ENCODE measurements around the gene COL1A2. TPM values are rescaled to one million over a fixed set of nuclear protein-coding genes. Genes with fewer than 3 reads are reported as not detected.

Gene COL1A2
- total and polyA plus RNA-seq, 2 donors (not counting 1 experiment from before 2014, with no cell fraction given): 0.46 to 0.47 TPM

DNA sequence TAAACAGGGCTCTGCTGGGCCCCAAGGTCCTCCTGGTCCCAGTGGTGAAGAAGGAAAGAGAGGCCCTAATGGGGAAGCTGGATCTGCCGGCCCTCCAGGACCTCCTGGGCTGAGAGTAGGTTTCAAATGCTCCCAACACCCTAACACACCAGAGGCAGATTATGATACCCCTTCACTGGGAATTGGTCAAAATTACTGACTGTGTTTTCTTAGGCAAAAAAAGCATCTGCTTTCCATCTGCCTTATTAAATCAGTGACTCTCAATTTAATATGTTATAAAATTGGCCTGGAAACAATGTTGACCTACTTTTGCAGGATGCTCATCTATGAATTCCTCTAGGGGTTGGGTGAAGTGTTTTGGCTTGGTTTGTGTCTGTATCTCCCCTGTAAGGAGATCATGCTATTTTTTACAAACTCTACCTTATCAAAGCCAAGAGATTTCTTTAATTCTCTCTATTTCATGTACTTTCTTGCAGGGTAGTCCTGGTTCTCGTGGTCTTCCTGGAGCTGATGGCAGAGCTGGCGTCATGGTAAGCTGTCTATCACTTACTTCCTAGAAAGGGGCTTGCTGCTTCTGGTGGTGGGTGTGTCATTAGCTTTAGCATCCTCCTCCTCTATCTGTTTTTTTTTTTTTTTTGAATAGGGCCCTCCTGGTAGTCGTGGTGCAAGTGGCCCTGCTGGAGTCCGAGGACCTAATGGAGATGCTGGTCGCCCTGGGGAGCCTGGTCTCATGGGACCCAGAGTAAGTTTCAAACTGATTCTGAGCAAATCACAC is 15.9 kb downstream of the COL1A2 start:
- intact Hi-C loops (cut with micrococcal nuclease): no loop called here
- H3K4me1 Mint-ChIP-seq: peaks cover 5% of the 10 kb centered on the region
- peaks cover 4% of the 10 kb centered on the region for H3K27me3 Mint-ChIP-seq
- H3K36me3 ChIP-seq (replicated peaks in 1 of 2; ENCODE audit: control extremely low read depth in 1 of 2, control insufficient read depth in 1 of 2, extremely low read depth in 1 of 2, insufficient read depth in 2 of 2, low read length in 1 of 2): no peaks in the 10 kb centered on the region
- H3K4me3 Mint-ChIP-seq: no peak overlapping the region
- no peak overlapping the region for H3K4me2 ChIP-seq (replicated peaks; ENCODE audit: low read depth, low read length, poor library complexity, severe bottlenecking)
- H3K9me3 ChIP-seq (ENCODE audit: control extremely low read depth in 1 of 3, control insufficient read depth in 2 of 3, insufficient read depth in 1 of 3, low read length in 2 of 3): no peaks in the 10 kb centered on the region
- DNase-seq: peak; percentile 10
- no peak overlapping the region for H3K9ac ChIP-seq (ENCODE audit: low read length)
- no peak overlapping the region for H3K4me3 ChIP-seq (ENCODE audit: control extremely low read depth in 1 of 5, extremely low read depth in 1 of 5, insufficient read depth in 1 of 5, low read depth in 2 of 5, low read length in 4 of 5)
- 12% methylated on average over 3 of the region's 6 CpGs for WGBS (ENCODE audit: insufficient coverage)
- H3K9me3 Mint-ChIP-seq (ENCODE audit: insufficient read depth): no peaks in the 10 kb centered on the region
- H2AFZ ChIP-seq (ENCODE audit: insufficient read depth, low read depth, low read length, poor library complexity, severe bottlenecking): no peak overlapping the region
- no peaks in the 10 kb centered on the region for H3K27me3 ChIP-seq (replicated peaks in 1 of 4; ENCODE audit: control extremely low read depth in 1 of 4, control insufficient read depth in 3 of 4, insufficient read depth in 4 of 4, low read length in 3 of 4)
- no peak for TF ChIP-seq EZH2 (IDR thresholded peaks at IDR 0.05; ENCODE audit: borderline replicate concordance, insufficient read depth, low read depth, low read length, poor library complexity, severe bottlenecking)
- TF ChIP-seq, protein P1, sequence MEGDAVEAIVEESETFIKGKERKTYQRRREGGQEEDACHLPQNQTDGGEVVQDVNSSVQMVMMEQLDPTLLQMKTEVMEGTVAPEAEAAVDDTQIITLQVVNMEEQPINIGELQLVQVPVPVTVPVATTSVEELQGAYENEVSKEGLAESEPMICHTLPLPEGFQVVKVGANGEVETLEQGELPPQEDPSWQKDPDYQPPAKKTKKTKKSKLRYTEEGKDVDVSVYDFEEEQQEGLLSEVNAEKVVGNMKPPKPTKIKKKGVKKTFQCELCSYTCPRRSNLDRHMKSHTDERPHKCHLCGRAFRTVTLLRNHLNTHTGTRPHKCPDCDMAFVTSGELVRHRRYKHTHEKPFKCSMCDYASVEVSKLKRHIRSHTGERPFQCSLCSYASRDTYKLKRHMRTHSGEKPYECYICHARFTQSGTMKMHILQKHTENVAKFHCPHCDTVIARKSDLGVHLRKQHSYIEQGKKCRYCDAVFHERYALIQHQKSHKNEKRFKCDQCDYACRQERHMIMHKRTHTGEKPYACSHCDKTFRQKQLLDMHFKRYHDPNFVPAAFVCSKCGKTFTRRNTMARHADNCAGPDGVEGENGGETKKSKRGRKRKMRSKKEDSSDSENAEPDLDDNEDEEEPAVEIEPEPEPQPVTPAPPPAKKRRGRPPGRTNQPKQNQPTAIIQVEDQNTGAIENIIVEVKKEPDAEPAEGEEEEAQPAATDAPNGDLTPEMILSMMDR (IDR thresholded peaks at IDR 0.05): no peak
- no peaks in the 10 kb centered on the region for H4K20me1 ChIP-seq (ENCODE audit: control insufficient read depth, insufficient read depth, low read length, poor library complexity, severe bottlenecking)
- ChIA-PET POLR2A (no interaction called here), CTCF (interaction anchor here (0.7 to 1.6 kb wide), 2 partner anchors 9 to 15 kb away, joined by 3 to 4 read pairs; no protein-coding TSS in a partner anchor)
- H3K27ac Mint-ChIP-seq: no peak overlapping the region
- peaks cover 4 to 9% of the 10 kb centered on the region in 2 donors for H3K4me1 ChIP-seq (ENCODE audit: control insufficient read depth in 2 of 2, insufficient read depth in 2 of 2, low read length in 2 of 2)
- no peak overlapping the region for H3K27ac ChIP-seq (ENCODE audit: low read length in 2 of 2)
- H3K79me2 ChIP-seq (ENCODE audit: control insufficient read depth, insufficient read depth, low read length): no peaks in the 10 kb centered on the region
- peak; percentile 47 for ATAC-seq (ENCODE audit: low read depth)

DNA sequence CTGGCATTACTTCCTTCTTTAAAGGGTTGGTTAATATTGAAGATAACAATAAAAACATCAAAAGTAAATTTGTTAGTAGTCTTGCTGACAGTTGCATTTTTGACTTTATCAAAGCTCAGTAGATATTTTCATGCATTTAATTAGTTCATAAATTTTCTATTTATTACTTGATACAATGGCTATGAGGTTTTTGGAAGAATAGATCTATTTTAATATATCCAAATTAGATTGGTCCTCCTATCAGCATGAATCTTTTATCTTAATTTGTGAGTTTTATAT is 16.4 kb downstream of the COL1A2 start:
- no peaks in the 10 kb centered on the region for H4K20me1 ChIP-seq (ENCODE audit: control insufficient read depth, insufficient read depth, low read length, poor library complexity, severe bottlenecking)
- no peak overlapping the region for H3K9ac ChIP-seq (ENCODE audit: low read length)
- intact Hi-C loops (cut with micrococcal nuclease): no loop called here
- Mint-ChIP-seq H3K9me3 (ENCODE audit: insufficient read depth) (no peaks in the 10 kb centered on the region), H3K27me3 (peaks cover 4% of the 10 kb centered on the region), H3K27ac (no peak overlapping the region), H3K4me3 (no peak overlapping the region), H3K4me1 (peaks cover 5% of the 10 kb centered on the region)
- ATAC-seq (ENCODE audit: low read depth) (no peak), DNase-seq (no peak)
- no peak overlapping the region for H2AFZ ChIP-seq (ENCODE audit: insufficient read depth, low read depth, low read length, poor library complexity, severe bottlenecking)
- H3K9me3 ChIP-seq (ENCODE audit: control extremely low read depth in 1 of 3, control insufficient read depth in 2 of 3, insufficient read depth in 1 of 3, low read length in 2 of 3): no peaks in the 10 kb centered on the region
- H3K4me3 ChIP-seq (ENCODE audit: control extremely low read depth in 1 of 5, extremely low read depth in 1 of 5, insufficient read depth in 1 of 5, low read depth in 2 of 5, low read length in 4 of 5): no peak overlapping the region
- no peak overlapping the region for H3K27ac ChIP-seq (ENCODE audit: low read length in 2 of 2)
- ChIA-PET CTCF (interaction anchor here (0.7 to 1.6 kb wide), 2 partner anchors 9 to 16 kb away, joined by 3 to 4 read pairs; no protein-coding TSS in a partner anchor), POLR2A (no interaction called here)
- no peak overlapping the region for H3K4me2 ChIP-seq (replicated peaks; ENCODE audit: low read depth, low read length, poor library complexity, severe bottlenecking)
- no peaks in the 10 kb centered on the region for H3K36me3 ChIP-seq (replicated peaks in 1 of 2; ENCODE audit: control extremely low read depth in 1 of 2, control insufficient read depth in 1 of 2, extremely low read depth in 1 of 2, insufficient read depth in 2 of 2, low read length in 1 of 2)
- H3K27me3 ChIP-seq (replicated peaks in 1 of 4; ENCODE audit: control extremely low read depth in 1 of 4, control insufficient read depth in 3 of 4, insufficient read depth in 4 of 4, low read length in 3 of 4): no peaks in the 10 kb centered on the region
- no peak for TF ChIP-seq EZH2 (IDR thresholded peaks at IDR 0.05; ENCODE audit: borderline replicate concordance, insufficient read depth, low read depth, low read length, poor library complexity, severe bottlenecking)
- TF ChIP-seq, protein P1 (IDR thresholded peaks at IDR 0.05): no peak
- H3K4me1 ChIP-seq (ENCODE audit: control insufficient read depth in 2 of 2, insufficient read depth in 2 of 2, low read length in 2 of 2): peaks cover 4 to 9% of the 10 kb centered on the region in 2 donors
- H3K79me2 ChIP-seq (ENCODE audit: control insufficient read depth, insufficient read depth, low read length): no peaks in the 10 kb centered on the region
